ENCODE measurements around the gene MAN2C1.

MAN2C1 gene

DNA sequence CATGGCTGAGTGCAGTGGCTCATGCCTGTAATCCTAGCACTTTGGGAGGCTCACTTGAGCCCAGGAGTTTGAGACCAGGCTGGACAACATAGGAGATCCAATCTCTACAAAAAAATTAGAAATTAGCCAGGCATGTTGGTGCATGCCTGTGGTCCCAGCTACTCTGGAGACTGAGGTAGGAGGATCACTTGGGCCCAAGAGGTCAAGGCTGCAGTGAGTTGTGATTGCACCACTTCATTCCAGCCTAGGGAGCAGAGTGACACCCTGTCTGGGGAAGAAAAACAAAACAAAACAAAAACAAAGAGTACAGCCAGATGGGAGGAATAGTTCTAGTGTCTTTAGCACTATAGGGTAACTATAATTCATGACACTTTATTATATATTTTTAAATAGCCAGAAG lies 58.7 kb downstream of the MAN2C1 start:
- DNase-seq (ENCODE audit: low read depth in 1 of 2, low spot score in 1 of 2) = no peak

DNA sequence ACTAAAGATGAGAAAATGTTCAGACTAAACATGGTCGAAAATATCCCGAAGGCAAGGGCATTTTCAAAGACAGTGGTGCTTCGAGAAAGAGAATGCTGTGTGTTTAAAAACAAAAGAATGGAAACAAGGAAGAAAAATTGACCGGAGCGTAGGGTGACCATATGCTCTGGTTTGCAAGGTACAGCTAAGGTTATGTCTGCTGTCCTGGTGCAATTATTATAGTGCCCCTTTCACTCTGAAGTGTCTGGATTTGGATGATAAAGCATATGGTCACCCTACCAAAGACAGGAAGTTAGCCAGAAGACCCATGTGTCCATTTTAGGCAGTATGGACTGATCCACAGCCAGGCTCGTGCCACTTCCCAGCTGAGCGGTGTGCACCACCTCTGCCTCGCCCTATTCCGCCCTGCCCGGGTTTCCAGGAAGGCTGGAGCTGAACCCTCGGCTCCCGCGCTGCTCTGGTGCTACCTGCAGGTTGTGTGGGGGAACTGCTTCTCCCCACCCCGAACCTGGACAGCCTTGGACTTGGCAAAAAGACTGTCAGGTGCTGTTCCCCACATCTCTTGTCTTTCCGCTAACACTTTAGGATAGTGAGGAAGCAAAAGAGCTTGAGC lies 60.5 kb downstream of the MAN2C1 start:
- no peak for DNase-seq (ENCODE audit: low read depth in 1 of 2, low spot score in 1 of 2)

GRCh38 chr15:75306188-75306587 lies 62.2 kb downstream of the MAN2C1 start:
- no peak for DNase-seq (ENCODE audit: low read depth in 1 of 2, low spot score in 1 of 2)

Measured in stimulated activated CD4-positive, alpha-beta T cell treated with anti-CD3 and anti-CD28 coated beads, Interleukin-15, amount 100 ng/mL, for 1 hour (primary cell).